Activated CD4-positive, alpha-beta T cell treated with anti-CD3 and anti-CD28 coated beads for 24 hours (primary cell): Measurements from ENCODE around the gene PDE4D.
"Not testable (repeated sequence)": the region's sequence is repeated elsewhere in the genome, so short reads cannot be mapped to it uniquely, and the experiment has no call there.

Experiments used
- DNase-seq, 2 donors: peaks; one replicate each; pipeline ENCODE4 v3.0.0-alpha.2; 2020; ENCODE audit warnings: low read depth in 2 of 2

PDE4D gene

DNA sequence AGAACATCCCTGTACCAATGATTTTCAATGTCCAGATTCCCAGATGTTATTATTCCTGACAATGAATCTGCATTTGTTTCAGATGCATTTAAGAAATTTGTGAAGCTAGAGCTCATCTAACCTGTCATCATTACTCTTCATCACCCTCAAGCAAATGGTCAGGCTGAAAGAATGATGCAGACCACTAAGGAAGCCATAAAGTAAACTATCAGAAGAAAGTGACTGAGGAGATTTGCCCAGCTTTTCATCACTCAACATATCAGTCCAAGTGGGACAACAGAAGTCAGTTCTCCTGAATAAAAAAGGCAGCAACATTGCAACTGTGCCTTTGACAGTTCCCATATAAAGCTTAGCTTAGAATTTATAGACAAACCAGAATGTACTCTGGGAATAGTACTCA, 419.9 kb downstream of the PDE4D start:
- no peak for DNase-seq

DNA sequence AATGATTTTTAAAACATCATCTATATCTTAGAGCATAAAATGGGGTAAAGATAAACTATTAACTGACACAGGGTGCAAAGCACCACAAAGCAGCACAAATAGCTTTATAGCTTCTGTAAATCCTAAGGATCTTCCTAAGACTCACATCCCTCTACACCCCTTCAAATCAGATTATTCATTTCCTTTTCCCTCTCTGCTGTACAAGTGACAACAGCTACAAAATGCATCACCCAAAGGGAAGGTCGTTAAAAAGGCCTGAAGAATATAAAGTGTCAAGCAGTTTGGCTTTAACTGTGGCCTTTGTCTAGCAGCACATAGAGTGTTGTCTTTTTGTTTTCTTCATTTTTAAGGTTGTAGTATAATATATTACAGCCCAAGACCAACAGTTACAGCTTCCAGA, 422.1 kb downstream of the PDE4D start:
- no peak for DNase-seq

DNA sequence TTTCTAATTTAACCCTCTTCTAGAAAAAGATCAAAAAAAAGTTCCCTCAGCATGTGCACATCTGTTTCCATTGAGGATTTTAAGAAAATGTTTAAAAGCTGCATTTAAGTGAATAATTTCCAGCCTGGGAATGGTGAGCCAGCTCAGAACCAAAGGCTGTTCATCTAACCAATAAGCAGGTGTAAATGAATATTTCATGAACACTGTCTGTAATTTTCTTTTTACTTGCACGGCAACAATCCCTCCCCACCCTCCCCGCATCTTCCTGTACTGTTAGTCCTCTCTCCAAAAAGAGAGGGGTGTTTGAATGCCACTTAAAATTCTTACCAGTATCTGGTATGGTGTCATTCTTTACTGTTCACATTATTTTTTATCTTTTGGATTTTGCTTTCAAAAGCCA, 425.6 kb downstream of the PDE4D start:
- DNase-seq, result no peak

DNA sequence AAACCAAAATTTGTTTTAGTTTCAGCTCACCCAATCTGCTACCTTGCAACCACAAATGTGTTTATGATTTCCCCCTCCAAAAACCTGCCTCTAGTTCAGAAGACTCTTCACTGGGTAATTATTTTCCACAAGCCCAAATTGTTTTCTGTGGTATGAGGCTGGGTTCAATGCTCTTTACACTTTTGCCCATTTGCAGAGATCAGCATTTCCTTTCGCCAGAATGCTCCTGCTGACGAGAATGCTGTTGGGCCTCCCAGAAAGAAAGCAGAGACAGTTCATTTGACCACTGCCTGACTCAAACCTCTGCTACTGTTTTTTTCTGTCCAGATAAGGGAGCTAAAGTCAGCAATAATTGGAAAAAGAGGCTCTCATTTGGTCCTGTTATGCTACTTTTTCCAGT, 427.3 kb downstream of the PDE4D start:
- no peak for DNase-seq

DNA sequence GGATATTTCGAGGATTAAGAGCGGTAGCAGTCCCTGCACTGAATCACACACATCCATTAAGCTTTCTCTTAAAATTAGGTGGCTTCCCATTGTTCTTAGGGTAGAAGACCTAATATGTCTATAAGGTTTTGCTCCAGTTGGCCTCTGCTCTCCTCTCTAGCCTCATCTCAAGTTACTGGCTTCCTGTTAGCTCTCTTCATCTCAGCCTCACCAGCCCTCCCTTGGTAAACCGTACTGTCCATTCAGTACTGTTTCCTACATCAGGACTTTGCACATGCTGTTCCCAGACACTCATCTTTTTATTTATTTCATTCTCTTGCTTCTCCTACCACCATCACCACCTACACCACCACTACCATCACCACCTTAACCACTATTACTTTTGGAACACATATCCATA, 428.6 kb downstream of the PDE4D start:
- DNase-seq, result no peak

DNA sequence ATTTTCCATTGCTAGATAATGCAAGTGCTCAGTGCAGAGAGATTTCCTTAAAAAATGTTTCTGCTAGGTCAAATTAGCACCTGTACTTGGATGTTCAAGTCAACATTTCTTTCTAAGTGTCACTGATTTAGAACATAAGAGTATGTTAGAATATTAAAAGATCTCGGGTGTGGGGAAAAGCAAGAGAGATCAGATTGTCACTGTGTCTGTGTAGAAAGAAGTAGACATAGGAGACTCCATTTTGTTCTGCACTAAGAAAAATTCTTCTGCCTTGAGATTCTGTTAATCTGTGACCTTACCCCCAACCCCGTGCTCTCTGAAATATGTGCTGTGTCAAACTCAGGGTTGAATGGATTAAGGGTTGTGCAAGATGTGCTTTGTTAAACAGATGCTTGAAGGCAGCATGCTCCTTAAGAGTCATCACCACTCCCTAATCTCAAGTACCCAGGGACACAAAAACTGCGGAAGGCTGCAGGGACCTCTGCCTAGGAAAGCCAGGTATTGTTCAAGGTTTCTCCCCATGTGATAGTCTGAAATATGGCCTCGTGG, 429.8 kb downstream of the PDE4D start:
- not testable (repeated sequence) for DNase-seq

DNA sequence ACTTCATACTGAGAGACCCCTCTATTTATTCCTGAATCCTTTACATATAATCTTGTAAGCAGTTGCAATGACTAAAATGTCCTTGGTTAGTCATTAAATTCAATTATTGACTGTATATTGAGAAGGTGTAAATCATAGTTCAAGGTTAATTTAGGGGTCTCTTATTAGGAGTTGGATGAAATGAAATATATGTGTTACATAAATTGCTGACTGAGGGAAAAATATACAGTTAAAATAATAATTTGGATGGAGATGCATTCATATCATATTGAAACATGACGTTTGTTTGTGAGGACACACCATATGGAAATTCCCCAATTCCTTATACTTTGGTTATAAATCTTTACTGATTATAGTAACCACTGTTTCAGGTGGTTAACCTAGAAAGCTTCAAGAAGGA, 430.6 kb downstream of the PDE4D start:
- no peak for DNase-seq

DNA sequence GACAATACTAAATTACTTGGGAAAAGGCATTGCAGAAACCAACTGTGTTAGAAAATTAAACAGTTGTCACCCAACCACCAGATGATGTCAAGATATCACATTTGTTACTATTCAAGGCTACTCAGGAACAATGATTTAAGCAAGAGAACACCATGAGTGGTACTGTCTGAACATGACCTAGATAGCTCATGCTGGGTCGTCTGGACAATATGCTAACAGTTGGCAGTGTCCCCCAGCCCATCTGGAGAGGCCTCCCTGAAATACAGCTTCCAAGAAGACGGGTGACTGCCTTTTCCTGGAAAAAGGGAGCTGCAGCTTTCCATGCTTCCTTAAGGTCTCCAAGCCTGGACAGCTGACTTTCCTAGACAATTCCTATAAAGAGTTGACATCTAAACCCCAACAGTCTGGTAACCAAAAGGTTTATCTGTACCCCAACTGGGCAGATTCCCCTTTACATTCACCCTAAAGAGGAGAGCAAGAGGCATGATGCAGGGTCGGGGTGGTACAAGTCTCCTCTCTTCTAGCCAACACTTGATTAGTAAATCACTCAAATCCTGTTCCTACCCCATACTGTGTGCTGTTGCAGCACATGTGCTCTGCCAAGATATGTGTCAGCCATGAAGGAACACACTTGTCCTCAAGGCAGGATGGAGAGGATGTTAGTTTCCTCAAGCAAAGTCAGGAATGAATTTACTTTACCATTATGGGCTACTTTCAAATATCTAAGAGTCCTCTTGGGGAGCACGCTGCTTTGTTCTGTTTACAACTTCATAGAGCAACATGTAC, 433.0 kb downstream of the PDE4D start:
- no peak for DNase-seq

DNA sequence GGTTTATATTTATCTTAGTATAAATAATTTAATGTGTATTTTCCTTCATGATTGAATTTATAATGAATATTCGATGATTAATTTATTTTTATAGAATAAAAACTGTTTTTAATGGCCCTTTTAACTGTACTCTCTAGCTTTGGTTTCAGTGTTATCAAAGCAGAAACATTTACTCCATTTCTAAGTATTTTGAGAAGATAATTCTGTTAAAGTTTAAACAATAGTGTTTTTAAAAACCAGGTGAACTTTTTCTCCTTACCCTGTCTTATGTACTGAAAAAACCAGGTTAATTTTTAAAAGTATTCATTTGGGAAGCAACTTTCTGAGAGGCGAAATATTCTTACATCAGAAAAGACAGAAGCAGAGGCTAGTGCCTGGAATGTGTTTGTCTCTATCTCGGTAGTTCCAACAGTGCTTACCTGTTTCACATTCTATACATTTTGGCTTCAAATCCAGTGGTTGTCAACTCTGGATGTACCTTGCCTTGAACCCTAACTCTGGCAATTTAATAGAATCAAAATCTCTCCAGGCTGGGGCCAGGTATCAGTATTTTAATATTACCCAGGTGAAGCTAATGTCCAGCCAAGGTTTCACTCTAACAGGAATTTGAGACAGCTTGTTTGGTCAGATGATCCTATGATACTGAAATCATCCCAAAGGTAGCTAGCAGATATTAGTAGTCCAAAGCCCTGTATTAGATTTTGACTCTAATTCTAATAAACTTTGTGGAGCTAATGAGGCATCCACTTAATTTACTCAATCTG, 434.4 kb downstream of the PDE4D start:
- DNase-seq, result no peak

DNA sequence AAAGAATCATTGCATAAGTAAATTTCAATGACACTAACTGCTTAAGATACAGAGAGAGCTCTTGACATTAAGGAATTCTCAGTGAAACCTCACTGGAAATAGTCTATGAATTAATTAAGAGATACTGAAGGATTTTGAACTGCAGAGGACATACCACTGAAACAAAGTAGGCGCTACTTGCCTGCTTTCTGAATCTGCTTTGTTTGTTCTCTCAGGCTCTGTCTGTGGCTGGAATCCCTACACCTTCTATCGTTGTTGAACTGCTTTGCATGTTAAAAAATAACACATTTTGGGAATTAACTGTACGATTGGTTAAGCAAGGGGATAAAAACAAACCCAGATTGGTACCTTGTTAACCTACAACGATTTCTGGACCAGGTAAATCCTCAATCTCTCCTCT, 435.2 kb downstream of the PDE4D start:
- no peak for DNase-seq

DNA sequence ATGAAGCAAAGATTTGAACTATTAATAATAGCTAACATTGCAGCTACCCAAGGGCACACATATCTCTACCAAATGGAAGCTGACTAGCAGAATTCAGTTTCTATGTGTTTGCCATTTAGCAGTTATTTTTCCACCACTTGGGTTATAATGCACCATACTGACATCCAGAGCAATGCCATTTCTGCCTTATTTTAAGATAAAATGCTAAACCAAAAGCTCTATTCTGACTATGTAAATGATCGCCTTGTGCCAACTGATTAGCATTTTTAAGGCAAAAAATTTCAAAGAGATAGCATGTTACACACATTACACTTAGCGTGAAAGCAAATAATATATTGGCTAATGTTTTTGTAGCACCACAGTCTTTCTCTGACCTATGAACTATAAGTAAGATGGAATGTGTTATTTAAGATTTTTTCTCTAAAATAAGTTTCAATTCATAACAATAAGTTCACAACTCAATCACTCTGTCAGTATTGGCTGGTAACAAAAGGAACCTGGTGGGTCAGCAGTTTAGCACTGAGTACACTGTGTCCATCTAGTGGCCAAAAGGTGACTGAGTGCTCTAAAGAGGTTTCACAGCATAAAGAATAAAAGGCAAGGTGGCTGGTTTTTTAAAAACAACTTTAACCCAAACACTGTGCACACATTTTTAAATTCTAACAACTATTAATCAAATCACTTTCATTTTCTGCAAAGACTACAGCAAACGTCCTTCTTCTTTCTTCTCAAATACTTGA, 443.5 kb downstream of the PDE4D start:
- DNase-seq, result no peak

DNA sequence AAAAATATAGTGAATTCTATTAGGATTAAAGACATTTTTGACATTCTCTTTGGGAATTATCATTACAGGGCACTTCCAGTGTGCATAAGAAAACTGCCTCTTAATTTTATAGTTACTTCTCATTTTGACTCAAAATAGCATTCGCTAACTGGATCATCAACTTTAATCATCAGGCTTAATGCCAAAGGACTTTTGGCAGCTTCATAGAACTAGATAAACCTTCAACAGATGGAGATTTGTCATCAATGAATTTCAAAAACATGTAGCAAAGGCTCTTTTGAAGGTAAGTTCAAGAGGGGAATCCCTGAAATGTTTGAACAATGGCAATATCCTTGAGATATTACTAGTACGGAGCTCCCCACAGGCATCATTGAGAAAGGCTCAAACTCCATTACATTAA, 447.2 kb downstream of the PDE4D start:
- DNase-seq, result no peak

DNA sequence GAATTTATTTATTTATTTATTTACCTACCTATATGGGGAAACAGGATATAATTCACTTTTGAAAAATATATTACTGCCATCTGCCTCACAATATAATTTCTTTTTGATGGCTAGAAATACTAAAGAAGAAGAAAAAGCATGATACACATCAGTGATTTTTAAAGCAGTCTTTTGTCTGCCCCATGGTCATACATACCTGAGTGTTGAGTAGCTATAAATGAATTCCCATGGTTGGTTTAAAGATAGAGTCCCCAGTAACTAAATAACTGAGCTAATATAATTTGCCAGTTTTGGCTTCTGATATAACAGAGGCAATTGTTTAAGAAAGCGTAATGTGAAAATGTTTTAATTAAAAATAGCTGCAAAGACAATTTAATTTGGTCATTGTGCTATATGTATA, 447.8 kb downstream of the PDE4D start:
- DNase-seq, result no peak

DNA sequence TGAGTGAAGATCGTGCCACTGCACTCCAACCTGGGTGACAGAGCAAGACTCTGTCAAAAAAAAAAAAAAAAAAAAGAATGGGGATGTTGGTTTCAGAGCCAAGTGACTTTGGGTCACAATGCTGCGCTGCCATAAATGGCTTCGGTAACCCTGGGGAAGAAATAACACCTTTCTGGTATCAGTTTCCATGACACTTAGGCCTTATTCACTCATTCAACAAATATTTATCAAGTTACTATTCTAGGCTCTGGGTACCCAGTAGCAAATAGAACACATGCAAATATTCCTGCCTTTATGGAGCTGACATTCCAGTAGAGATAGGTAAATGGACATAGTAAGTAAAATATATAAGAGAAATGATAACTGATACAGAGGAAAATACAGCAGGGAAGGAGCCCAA, 454.2 kb downstream of the PDE4D start:
- DNase-seq, result no peak

DNA sequence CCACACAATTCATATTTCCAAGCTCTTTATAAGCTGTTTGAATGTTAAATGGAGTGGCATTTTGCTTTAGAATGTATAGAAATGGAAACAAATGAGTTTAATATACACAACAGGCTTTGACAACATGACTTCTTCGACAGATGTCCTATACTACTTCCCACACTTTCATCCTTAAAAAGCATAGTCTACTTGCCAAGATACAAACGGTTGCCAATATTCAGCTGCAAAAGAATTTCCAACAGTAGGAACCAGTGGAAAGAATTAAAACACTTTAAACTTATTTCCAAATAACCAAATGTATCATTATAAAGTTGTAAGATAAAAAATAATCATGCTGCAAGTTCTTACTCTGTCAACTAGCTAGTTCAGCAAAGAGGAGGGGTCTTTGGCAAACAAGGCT, 456.4 kb downstream of the PDE4D start:
- no peak for DNase-seq

DNA sequence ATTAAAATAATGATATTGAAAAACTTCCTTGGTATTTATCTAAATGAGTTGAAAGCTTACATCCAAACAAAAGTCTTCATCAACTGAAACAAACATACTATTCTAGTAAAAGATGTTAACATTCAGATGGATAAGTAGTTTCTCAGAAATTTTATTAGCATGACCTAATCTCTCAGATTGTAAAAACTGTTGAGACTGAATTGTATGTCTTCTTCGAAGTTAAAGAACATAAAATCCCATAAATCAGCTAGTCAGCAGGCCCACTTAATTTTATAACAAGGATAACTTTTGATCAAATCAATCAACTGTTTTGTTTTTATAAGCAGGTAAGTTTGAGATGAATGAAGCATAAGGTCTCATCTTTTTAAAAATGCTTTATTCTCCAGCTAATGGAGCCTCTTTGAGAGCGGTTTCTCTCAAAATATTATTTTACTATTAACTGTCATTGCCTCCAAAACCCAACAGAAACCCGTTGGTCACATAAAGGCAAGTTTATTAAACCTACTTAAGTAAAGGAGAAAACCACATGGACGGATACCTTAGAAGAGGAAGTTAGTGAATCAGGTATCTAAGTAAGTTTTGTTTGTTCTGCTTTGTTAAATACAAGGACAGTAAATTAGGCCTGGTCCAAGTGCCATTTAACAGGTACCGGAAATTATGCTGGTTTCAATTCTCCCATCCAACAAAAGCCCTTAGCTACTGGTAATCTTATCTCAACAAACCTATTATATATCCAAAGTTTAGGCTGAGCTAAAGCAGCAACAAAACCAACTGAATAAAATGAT, 457.0 kb downstream of the PDE4D start:
- DNase-seq, result no peak

DNA sequence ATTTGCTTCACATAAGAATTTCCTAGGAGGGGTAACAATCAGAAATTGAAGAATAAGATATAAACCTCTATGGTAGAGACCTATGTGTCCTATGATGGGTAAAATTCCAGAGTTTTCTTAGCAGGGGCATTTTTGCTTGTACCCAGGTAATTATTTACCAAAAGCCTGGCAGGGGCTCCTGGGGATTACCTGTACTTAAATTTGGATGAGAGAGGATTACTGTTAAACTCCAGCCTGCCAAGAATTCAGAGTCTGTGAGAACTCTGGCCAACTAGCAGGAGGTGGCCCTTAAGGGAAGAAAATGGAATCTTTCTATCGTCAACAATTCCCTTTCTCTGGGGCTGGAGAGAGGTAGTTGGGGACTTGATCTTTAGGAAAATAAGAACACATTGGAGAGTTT, 460.4 kb downstream of the PDE4D start:
- no peak for DNase-seq

DNA sequence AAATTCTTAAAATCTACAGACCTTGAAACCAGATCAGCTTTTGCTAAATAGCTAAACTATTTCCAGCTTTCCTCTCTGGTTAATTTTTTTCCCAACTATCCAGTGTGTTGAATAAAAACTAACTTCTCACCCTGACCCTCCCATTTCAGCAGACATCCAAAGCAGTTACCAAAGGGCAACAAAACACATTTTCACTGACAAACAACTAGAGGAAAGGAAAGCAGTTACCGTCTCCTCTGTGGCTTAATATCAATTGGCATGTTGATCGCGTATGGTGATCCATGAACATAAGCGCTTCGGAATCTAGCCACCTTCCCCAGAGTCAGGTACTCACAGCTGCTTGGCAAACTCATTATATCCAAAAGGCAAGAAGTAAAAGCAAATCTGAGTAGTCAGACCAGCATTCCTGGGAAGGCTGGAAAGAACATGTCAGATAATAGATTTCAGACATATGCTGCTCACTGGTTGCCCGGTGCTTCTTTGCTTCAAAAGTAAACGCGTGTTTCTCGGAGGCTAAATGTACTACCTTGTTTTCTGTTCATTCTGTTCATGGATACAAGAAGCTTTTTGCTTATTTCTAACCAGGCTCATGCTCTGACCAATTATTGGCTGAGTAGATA, 463.4 kb downstream of the PDE4D start:
- no peak for DNase-seq

DNA sequence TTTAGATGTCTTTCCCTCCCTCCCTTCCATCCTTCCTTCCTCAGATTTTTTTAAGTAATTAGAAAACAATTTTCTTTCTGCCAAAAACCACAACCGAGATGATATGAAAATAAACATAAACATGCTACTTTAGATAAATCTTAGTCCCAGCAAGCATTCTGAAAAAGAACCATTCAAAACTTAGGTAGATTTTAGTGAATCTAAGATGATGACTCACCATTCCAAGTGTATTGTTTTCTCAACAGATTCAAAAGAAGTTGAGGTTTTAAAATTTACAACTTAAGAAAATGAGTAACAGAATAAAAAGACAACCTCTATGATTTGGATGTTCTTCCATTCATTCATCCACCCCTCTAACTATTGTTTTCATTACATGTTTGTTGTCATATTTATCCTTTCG, 465.1 kb downstream of the PDE4D start:
- no peak for DNase-seq

DNA sequence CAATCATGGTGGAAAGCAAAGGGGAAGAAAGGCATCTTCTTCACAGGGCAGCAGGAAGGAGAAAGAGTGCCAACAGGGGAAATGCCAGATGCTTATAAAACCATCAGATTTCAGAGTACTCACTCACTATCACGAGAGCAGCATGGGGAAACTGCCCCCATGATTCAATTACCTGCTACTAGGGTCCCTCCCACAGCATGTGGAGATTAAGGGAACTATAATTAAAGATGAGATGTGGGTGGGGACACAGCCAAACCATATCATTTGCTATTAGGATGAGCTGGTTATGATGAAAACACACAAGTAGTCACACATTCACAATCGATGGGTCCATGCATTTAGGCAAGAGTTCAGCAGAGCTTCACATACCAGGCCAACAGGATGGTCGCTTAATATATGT, 469.0 kb downstream of the PDE4D start:
- DNase-seq, result no peak

DNA sequence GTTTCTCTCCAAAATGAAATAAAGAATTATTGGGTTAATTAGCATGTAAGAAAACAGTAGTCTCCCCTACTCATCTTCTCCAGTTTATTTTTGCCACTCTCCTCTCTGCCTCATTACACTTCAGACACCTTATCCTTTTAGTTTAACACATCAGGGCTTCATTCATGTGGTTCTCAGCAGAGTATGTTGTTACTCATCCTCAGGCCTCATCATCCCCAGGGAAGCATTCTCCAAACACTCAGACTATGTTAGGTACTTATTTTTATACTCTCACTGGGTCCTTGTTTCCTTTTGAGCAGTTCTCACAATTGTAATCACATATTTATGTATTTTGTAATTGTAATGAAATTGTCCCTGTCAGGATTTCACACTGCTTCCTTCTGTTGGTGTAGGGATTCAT, 470.5 kb downstream of the PDE4D start:
- no peak for DNase-seq
